ENCODE results near the gene TMTC2. TPM values are rescaled to one million over a fixed set of nuclear protein-coding genes. Genes with fewer than 3 reads are reported as not detected.

The TMTC2 gene
- total RNA-seq, 2 experiments from 2014 or later = 1.8 to 2.1 TPM

DNA sequence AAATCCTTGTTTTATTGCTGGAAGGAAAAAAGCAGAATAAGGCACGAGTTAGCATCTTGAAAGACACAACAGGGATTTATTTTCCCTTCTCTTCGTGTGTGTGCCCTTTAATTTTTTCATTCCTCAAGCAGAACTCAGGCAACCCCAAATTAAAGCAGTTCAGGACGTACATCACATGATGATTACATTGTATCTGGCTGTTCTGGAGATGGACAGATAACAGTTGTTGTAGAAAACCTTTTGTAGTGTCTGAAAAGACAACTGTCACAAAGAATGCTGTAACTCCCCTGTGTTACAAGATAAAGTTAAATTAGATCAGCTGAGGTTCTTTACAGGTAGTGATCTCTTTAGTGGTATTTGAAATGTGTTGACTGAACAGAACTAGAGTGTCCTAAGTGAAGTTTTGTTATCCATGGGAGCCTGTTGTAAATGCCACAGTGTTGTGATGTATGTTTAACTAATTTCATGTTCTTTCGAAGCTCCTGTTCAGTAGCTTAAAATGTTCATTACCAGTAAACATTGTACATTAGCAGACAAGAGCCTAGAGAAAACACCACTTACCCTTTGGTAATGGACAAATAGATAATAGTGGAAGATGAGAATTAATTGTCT is 58.5 kb downstream of the TMTC2 start:
- no peak overlapping the region for H3K27ac ChIP-seq (ENCODE audit: low read depth in 1 of 2, low read length in 2 of 2)
- no peaks in the 10 kb centered on the region for H3K9me3 ChIP-seq (ENCODE audit: control insufficient read depth in 1 of 2, insufficient read depth in 1 of 2, low read length in 2 of 2)
- Mint-ChIP-seq H3K4me3 (no peak overlapping the region), H3K27me3 (no peaks in the 10 kb centered on the region), H3K36me3 (ENCODE audit: low read depth) (no peaks in the 10 kb centered on the region), H3K9me3 (no peaks in the 10 kb centered on the region), H3K4me1 (ENCODE audit: low read depth) (no peaks in the 10 kb centered on the region), H3K27ac (no peak overlapping the region)
- H3K4me3 ChIP-seq (ENCODE audit: low read length) = no peak overlapping the region
- no peaks in the 10 kb centered on the region for H3K27me3 ChIP-seq (ENCODE audit: control insufficient read depth in 1 of 2, insufficient read depth in 2 of 2, low read length in 2 of 2)
- POLR2A ChIA-PET = no interaction called here
- no peaks in the 10 kb centered on the region for H3K4me1 ChIP-seq (ENCODE audit: insufficient read depth, low read length)
- DNase-seq (no peak), ATAC-seq (ENCODE audit: poor library complexity) (no peak)
- intact Hi-C loops (cut with DNase I, micrococcal nuclease) = no loop called here
- no peaks in the 10 kb centered on the region for H3K36me3 ChIP-seq (ENCODE audit: insufficient read depth, low read length)
- TF ChIP-seq, protein P1, sequence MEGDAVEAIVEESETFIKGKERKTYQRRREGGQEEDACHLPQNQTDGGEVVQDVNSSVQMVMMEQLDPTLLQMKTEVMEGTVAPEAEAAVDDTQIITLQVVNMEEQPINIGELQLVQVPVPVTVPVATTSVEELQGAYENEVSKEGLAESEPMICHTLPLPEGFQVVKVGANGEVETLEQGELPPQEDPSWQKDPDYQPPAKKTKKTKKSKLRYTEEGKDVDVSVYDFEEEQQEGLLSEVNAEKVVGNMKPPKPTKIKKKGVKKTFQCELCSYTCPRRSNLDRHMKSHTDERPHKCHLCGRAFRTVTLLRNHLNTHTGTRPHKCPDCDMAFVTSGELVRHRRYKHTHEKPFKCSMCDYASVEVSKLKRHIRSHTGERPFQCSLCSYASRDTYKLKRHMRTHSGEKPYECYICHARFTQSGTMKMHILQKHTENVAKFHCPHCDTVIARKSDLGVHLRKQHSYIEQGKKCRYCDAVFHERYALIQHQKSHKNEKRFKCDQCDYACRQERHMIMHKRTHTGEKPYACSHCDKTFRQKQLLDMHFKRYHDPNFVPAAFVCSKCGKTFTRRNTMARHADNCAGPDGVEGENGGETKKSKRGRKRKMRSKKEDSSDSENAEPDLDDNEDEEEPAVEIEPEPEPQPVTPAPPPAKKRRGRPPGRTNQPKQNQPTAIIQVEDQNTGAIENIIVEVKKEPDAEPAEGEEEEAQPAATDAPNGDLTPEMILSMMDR (IDR thresholded peaks at IDR 0.05) = no peak
- CTCF ChIA-PET = no interaction called here

DNA sequence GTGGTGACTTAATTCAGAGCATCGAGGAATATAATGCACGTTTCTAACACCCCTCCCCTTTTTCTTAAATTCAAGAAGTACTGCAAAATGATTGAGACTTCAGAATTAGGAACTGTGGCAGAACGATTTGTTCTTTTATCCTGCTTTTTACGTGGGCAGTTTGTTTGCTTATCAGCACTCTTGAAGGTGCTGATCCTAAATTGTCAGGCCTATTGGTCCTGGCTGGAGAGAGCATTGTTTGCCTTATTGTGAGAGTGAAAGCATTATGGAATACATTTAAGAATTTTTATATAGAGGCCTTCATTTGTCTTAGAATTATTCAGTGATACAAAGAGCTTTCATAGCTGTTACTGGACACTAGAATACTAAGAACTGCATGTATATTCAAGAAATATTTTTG is 59.1 kb downstream of the TMTC2 start:
- DNase-seq (no peak), ATAC-seq (ENCODE audit: poor library complexity) (no peak)
- CTCF ChIA-PET = interaction anchor here (0.5 kb wide), 1 partner anchor 30 kb away, joined by 3 read pairs; no protein-coding TSS in a partner anchor
- H3K9me3 Mint-ChIP-seq = no peaks in the 10 kb centered on the region
- Histone ChIP-seq H3K27me3 (ENCODE audit: control insufficient read depth in 1 of 2, insufficient read depth in 2 of 2, low read length in 2 of 2) (no peaks in the 10 kb centered on the region), H3K9me3 (ENCODE audit: control insufficient read depth in 1 of 2, insufficient read depth in 1 of 2, low read length in 2 of 2) (no peaks in the 10 kb centered on the region), H3K4me1 (ENCODE audit: insufficient read depth, low read length) (no peaks in the 10 kb centered on the region), H3K4me3 (ENCODE audit: low read length) (no peak overlapping the region), H3K36me3 (ENCODE audit: insufficient read depth, low read length) (no peaks in the 10 kb centered on the region), H3K27ac (ENCODE audit: low read depth in 1 of 2, low read length in 2 of 2) (no peak overlapping the region)
- no peaks in the 10 kb centered on the region for H3K36me3 Mint-ChIP-seq (ENCODE audit: low read depth)
- no peaks in the 10 kb centered on the region for H3K4me1 Mint-ChIP-seq (ENCODE audit: low read depth)
- intact Hi-C loops (cut with DNase I, micrococcal nuclease) = no loop called here
- no peaks in the 10 kb centered on the region for H3K27me3 Mint-ChIP-seq
- POLR2A ChIA-PET = no interaction called here
- H3K27ac Mint-ChIP-seq = no peak overlapping the region
- no peak overlapping the region for H3K4me3 Mint-ChIP-seq
- TF ChIP-seq, protein P1 (IDR thresholded peaks at IDR 0.05) = no peak

DNA sequence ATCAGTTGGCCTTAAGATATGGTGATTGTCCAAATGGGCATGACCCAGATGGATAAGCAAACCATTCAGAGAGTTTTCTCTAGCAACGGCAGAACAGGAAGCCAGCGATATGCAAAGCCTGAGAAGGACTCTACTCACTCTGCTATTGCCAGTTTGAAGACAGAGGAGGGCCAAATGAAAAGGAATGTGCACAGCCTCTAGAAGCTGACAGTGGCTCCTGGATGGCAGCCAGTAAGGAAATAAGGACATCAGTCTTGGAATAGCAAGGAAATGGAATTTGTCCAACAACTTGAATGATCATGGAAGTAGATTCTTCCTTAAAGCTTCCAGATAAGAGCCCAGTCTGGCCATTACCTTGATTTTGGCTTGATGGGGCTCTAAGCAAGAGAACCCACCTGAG is 60.0 kb downstream of the TMTC2 start:
- no peaks in the 10 kb centered on the region for H3K9me3 Mint-ChIP-seq
- no peaks in the 10 kb centered on the region for H3K36me3 ChIP-seq (ENCODE audit: insufficient read depth, low read length)
- H3K4me3 Mint-ChIP-seq = no peak overlapping the region
- no peaks in the 10 kb centered on the region for H3K36me3 Mint-ChIP-seq (ENCODE audit: low read depth)
- TF ChIP-seq, protein P1 (IDR thresholded peaks at IDR 0.05) = no peak
- H3K4me1 Mint-ChIP-seq (ENCODE audit: low read depth) = no peaks in the 10 kb centered on the region
- DNase-seq = no peak
- ChIA-PET CTCF (no interaction called here), POLR2A (no interaction called here)
- no peak overlapping the region for H3K27ac ChIP-seq (ENCODE audit: low read depth in 1 of 2, low read length in 2 of 2)
- no peaks in the 10 kb centered on the region for H3K27me3 Mint-ChIP-seq
- intact Hi-C loops (cut with DNase I, micrococcal nuclease) = no loop called here
- H3K4me3 ChIP-seq (ENCODE audit: low read length) = no peak overlapping the region
- no peak overlapping the region for H3K27ac Mint-ChIP-seq
- no peaks in the 10 kb centered on the region for H3K27me3 ChIP-seq (ENCODE audit: control insufficient read depth in 1 of 2, insufficient read depth in 2 of 2, low read length in 2 of 2)
- ATAC-seq (ENCODE audit: poor library complexity) = no peak
- no peaks in the 10 kb centered on the region for H3K4me1 ChIP-seq (ENCODE audit: insufficient read depth, low read length)
- H3K9me3 ChIP-seq (ENCODE audit: control insufficient read depth in 1 of 2, insufficient read depth in 1 of 2, low read length in 2 of 2) = no peaks in the 10 kb centered on the region

Measured in CD4-positive, alpha-beta T cell (primary cell).